ENCODE data around the gene DDX24.

- no peak for TF ChIP-seq CTCF (IDR thresholded peaks at IDR 0.05)
- TF ChIP-seq POLR2AphosphoS5 (IDR thresholded peaks at IDR 0.05) = no peak
Measured at GRCh38 chr14:94104731-94105130, 23.7 kb upstream of the DDX24 start.

All from prostate gland (tissue), 2 donors.